OCI-LY1 (cell line): ENCODE data around the gene RNF40.

Experiments used
- H2AFZ ChIP-seq: fragments of 200-600 bp; sonication (generic), shearing (Covaris generic); 2 replicates; pipeline ENCODE4 v1.6.0; 2014; ENCODE audit warnings: antibody characterized with exemption, mild to moderate bottlenecking, low read length
- H3F3A ChIP-seq: fragments of 200-600 bp; sonication (generic), shearing (Covaris generic); 2 replicates; pipeline ENCODE4 v1.6.0; 2014; ENCODE audit warnings: mild to moderate bottlenecking, antibody characterized with exemption, low read length, moderate library complexity; ENCODE audit not compliant: insufficient read depth
- H3K27ac ChIP-seq: fragments of 200-600 bp; sonication (generic); 2 replicates; pipeline ENCODE4 v1.5.1; 2014; ENCODE audit warnings: low read length, mixed run types, mild to moderate bottlenecking, low read depth; ENCODE audit not compliant: poor library complexity, severe bottlenecking
- H3K27me3 ChIP-seq: fragments of 200-600 bp; sonication (generic); 2 replicates; pipeline ENCODE4 v1.6.0; 2014; ENCODE audit warnings: antibody characterized with exemption, mild to moderate bottlenecking, low read length, moderate library complexity; ENCODE audit not compliant: insufficient read depth
- H3K36me3 ChIP-seq: fragments of 200-600 bp; sonication (generic); 2 replicates; pipeline ENCODE4 v1.6.1; 2014; ENCODE audit warnings: mild to moderate bottlenecking, antibody characterized with exemption, low read length, moderate library complexity, mixed read lengths; ENCODE audit not compliant: insufficient read depth
- H3K4me1 ChIP-seq: fragments of 200-600 bp; sonication (generic); 2 replicates; pipeline ENCODE4 v1.5.1; 2014; ENCODE audit warnings: mild to moderate bottlenecking, low read length, moderate library complexity; ENCODE audit not compliant: insufficient read depth, severe bottlenecking
- H3K4me2 ChIP-seq: fragments of 200-600 bp; sonication (generic), shearing (Covaris generic); 2 replicates; pipeline ENCODE4 v1.6.1; 2014; ENCODE audit warnings: low read length
- H3K4me3 ChIP-seq: fragments of 200-600 bp; sonication (generic); 2 replicates; pipeline ENCODE4 v1.5.1; 2014; ENCODE audit warnings: low read length, low read depth, mild to moderate bottlenecking, mixed read lengths; ENCODE audit not compliant: poor library complexity, severe bottlenecking
- H3K79me2 ChIP-seq: fragments of 200-600 bp; shearing (Covaris generic); 2 replicates; pipeline ENCODE4 v1.6.1; 2016; ENCODE audit warnings: mixed run types, low read length, mixed read lengths; ENCODE audit not compliant: insufficient read depth
- H3K9ac ChIP-seq: fragments of 200-600 bp; sonication (generic), shearing (Covaris generic); 2 replicates; pipeline ENCODE4 v1.6.1; 2014; ENCODE audit warnings: mild to moderate bottlenecking, low read length, mixed read lengths
- H3K9me2 ChIP-seq: fragments of 200-600 bp; sonication (generic), shearing (Covaris generic); 2 replicates; pipeline ENCODE4 v1.6.1; 2014; ENCODE audit warnings: low read depth, mild to moderate bottlenecking, low read length, mixed read lengths
- H3K9me3 ChIP-seq: fragments of 200-600 bp; shearing (Covaris generic); 2 replicates; pipeline ENCODE4 v1.6.1; 2014; ENCODE audit warnings: low read length, mixed read lengths
- H4K20me1 ChIP-seq: fragments of 200-600 bp; sonication (generic), shearing (Covaris generic); 2 replicates; pipeline ENCODE4 v1.6.0; 2016; ENCODE audit warnings: mild to moderate bottlenecking, low read length; ENCODE audit not compliant: insufficient read depth
- EZH2 ChIP-seq: fragments of 200-600 bp; sonication (generic), shearing (Covaris generic); IDR thresholded peaks from 2 replicates; pipeline ENCODE4 v1.8.0; 2017; ENCODE audit warnings: borderline replicate concordance, mixed run types, mild to moderate bottlenecking, antibody characterized with exemption, low read length, moderate library complexity, mixed read lengths
- TF ChIP-seq, protein P1 (sequence below): fragments of 200-600 bp; sonication (generic), shearing (Covaris generic); IDR thresholded peaks from 2 replicates; pipeline ENCODE4 v1.5.1; 2017; ENCODE audit warnings: mild to moderate bottlenecking, antibody characterized with exemption, low read length, moderate library complexity, mixed read lengths

RNF40 gene

DNA sequence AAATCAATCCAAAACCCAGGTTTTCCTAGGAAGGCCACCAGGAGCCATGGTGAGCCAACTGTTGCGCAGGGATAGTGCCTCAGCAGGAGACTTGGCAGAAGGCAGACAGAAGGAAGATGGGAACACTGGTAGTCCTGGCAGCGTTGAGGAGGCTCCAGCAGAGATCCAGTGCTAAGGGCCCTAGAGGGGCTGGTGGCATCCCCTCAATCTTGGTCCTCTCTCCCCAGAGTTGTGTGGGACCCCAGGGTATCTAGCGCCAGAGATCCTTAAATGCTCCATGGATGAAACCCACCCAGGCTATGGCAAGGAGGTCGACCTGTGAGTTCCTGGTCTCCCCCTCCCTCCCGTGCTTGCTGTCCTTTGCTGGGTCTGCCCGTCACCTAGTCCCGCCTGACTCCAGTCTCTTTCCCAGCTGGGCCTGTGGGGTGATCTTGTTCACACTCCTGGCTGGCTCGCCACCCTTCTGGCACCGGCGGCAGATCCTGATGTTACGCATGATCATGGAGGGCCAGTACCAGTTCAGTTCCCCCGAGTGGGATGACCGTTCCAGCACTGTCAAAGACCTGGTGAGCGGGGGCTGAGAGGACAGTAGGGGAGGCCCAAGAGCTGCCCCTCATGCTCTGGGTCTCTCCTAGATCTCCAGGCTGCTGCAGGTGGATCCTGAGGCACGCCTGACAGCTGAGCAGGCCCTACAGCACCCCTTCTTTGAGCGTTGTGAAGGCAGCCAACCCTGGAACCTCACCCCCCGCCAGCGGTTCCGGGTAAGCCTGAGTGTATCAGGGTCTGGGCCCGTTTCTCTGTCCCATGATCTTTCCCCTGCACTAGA is 6.0 kb upstream of the RNF40 start:
- Histone ChIP-seq H3K27ac (no peak overlapping the region), H2AFZ (no peak overlapping the region), H3K9me3 (no peaks in the 10 kb centered on the region), H3K4me3 (no peak overlapping the region), H3K9me2 (no peaks in the 10 kb centered on the region), H3K4me1 (peaks cover 24% of the 10 kb centered on the region), H4K20me1 (no peaks in the 10 kb centered on the region), H3K79me2 (no peaks in the 10 kb centered on the region), H3K4me2 (no peak overlapping the region), H3K9ac (no peak overlapping the region), H3K27me3 (no peaks in the 10 kb centered on the region), H3K36me3 (peaks cover 68% of the 10 kb centered on the region), H3F3A (no peaks in the 10 kb centered on the region)
- TF ChIP-seq EZH2: no peak
- TF ChIP-seq, protein P1, sequence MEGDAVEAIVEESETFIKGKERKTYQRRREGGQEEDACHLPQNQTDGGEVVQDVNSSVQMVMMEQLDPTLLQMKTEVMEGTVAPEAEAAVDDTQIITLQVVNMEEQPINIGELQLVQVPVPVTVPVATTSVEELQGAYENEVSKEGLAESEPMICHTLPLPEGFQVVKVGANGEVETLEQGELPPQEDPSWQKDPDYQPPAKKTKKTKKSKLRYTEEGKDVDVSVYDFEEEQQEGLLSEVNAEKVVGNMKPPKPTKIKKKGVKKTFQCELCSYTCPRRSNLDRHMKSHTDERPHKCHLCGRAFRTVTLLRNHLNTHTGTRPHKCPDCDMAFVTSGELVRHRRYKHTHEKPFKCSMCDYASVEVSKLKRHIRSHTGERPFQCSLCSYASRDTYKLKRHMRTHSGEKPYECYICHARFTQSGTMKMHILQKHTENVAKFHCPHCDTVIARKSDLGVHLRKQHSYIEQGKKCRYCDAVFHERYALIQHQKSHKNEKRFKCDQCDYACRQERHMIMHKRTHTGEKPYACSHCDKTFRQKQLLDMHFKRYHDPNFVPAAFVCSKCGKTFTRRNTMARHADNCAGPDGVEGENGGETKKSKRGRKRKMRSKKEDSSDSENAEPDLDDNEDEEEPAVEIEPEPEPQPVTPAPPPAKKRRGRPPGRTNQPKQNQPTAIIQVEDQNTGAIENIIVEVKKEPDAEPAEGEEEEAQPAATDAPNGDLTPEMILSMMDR: no peak

DNA sequence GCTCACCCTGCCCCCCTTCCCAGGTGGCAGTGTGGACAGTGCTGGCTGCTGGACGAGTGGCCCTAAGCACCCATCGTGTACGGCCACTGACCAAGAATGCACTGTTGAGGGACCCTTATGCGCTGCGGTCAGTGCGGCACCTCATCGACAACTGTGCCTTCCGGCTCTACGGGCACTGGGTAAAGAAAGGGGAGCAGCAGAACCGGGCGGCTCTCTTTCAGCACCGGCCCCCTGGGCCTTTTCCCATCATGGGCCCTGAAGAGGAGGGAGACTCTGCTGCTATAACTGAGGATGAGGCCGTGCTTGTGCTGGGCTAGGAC is 5.4 kb upstream of the RNF40 start:
- H3K27ac ChIP-seq: no peak overlapping the region
- H3K27me3 ChIP-seq: no peaks in the 10 kb centered on the region
- no peak overlapping the region for H3K4me2 ChIP-seq
- TF ChIP-seq EZH2: no peak
- TF ChIP-seq, protein P1: no peak
- no peak overlapping the region for H3K9ac ChIP-seq
- H3K79me2 ChIP-seq: no peaks in the 10 kb centered on the region
- H3K4me3 ChIP-seq: no peak overlapping the region
- H3K4me1 ChIP-seq: peaks cover 24% of the 10 kb centered on the region
- H3K36me3 ChIP-seq: peaks cover 64% of the 10 kb centered on the region
- no peaks in the 10 kb centered on the region for H3K9me2 ChIP-seq
- no peaks in the 10 kb centered on the region for H3K9me3 ChIP-seq
- no peaks in the 10 kb centered on the region for H3F3A ChIP-seq
- no peak overlapping the region for H2AFZ ChIP-seq
- no peaks in the 10 kb centered on the region for H4K20me1 ChIP-seq

DNA sequence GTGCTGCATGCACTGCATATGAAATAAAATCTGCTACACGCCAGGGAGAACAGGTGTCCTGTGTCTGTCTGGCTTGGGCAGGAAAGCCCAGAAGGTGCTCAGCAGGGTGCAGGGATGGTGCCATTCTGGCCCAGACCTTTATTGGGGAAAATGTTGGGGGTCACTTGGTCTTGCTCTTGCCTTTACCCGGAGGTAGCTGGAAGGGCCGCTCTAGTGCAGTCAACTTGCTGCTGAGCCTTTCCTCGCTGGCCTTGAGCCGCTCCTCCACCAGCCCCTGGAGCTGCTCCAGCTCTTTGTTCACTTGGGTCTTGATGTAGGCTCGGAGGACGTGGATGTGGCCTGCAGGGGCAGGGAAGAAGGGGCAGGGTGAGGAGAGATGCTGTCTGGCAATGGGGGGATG is 4.8 kb upstream of the RNF40 start:
- Histone ChIP-seq H3F3A (no peaks in the 10 kb centered on the region), H3K27me3 (no peaks in the 10 kb centered on the region), H3K9ac (no peak overlapping the region), H3K9me2 (no peaks in the 10 kb centered on the region), H3K4me3 (no peak overlapping the region), H3K9me3 (no peaks in the 10 kb centered on the region), H3K27ac (no peak overlapping the region), H3K4me1 (peaks cover 24% of the 10 kb centered on the region), H4K20me1 (no peaks in the 10 kb centered on the region), H2AFZ (no peak overlapping the region), H3K79me2 (no peaks in the 10 kb centered on the region), H3K4me2 (no peak overlapping the region), H3K36me3 (peaks cover 62% of the 10 kb centered on the region)
- TF ChIP-seq, protein P1: no peak
- no peak for TF ChIP-seq EZH2
